Epithelial cell of umbilical artery (primary cell): ENCODE measurements around the gene KRT222. TPM values are rescaled to one million over a fixed set of nuclear protein-coding genes. Genes with fewer than 3 reads are reported as not detected.

Experiments used
- total RNA-seq: library from RNA; depleted of rRNA; stranded (reverse); fragments of >200 nt; gene quantifications from 2 replicates; pipeline ENCODE4 v1.2.3, GENCODE V29; 2014

Gene KRT222
- not detected in 2 replicates for total RNA-seq

GRCh38 chr17:40664582-40665333 lies at the start of gene KRT222:
KRT222 (minus strand) TSS chr17:40665177; CDS start chr17:40665099, 78 bp downstream.

GRCh38 chr17:40703652-40704051 lies 38.7 kb upstream of the KRT222 start, which contains the start of gene KRT24:
KRT24 (minus strand) TSS chr17:40703752; CDS start chr17:40703693, 59 bp downstream.

GRCh38 chr17:40647624-40648383 lies 17.2 kb downstream of the KRT222 start, which contains the start of gene SMARCE1:
SMARCE1 (minus strand) TSS chr17:40647818; CDS start chr17:40645802, 2,016 bp downstream.

Other genes starting within 250 kb of the KRT222 start
- 77.6 and 118 TPM in 2 replicates for gene TOP2A, start 247.3 kb downstream of the KRT222 start, total RNA-seq
- gene IGFBP4, start 221.7 kb downstream of the KRT222 start, total RNA-seq, result 122 and 144 TPM in 2 replicates
- not detected in 2 replicates for gene TNS4, start 163.6 kb downstream of the KRT222 start, total RNA-seq
- gene CCR7, start 99.7 kb downstream of the KRT222 start, total RNA-seq, result not detected in 2 replicates
- gene SMARCE1, start 17.4 kb downstream of the KRT222 start, total RNA-seq, result 71.5 and 90.7 TPM in 2 replicates
- gene KRT24, start 38.6 kb upstream of the KRT222 start, total RNA-seq, result not detected in 2 replicates
- gene KRT25, start 90.2 kb upstream of the KRT222 start, total RNA-seq, result not detected in 2 replicates
- not detected in 2 replicates for gene KRT26, start 107.0 kb upstream of the KRT222 start, total RNA-seq
- gene KRT27, start 117.4 kb upstream of the KRT222 start, total RNA-seq, result not detected in 2 replicates
- not detected in 2 replicates for gene KRT28, start 134.8 kb upstream of the KRT222 start, total RNA-seq
- 6.1 and 7.8 TPM in 2 replicates for gene KRT10, start 157.4 kb upstream of the KRT222 start, total RNA-seq
- not detected in 2 replicates for gene KRT12, start 202.0 kb upstream of the KRT222 start, total RNA-seq
- gene KRT20, start 220.1 kb upstream of the KRT222 start, total RNA-seq, result not detected in 2 replicates